ENCODE data around the gene SRMS. TPM values are rescaled to one million over a fixed set of nuclear protein-coding genes. Genes with fewer than 3 reads are reported as not detected.

The SRMS gene, protein sequence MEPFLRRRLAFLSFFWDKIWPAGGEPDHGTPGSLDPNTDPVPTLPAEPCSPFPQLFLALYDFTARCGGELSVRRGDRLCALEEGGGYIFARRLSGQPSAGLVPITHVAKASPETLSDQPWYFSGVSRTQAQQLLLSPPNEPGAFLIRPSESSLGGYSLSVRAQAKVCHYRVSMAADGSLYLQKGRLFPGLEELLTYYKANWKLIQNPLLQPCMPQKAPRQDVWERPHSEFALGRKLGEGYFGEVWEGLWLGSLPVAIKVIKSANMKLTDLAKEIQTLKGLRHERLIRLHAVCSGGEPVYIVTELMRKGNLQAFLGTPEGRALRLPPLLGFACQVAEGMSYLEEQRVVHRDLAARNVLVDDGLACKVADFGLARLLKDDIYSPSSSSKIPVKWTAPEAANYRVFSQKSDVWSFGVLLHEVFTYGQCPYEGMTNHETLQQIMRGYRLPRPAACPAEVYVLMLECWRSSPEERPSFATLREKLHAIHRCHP
- not detected in 2 replicates for total RNA-seq (ENCODE audit: low replicate concordance)

DNA sequence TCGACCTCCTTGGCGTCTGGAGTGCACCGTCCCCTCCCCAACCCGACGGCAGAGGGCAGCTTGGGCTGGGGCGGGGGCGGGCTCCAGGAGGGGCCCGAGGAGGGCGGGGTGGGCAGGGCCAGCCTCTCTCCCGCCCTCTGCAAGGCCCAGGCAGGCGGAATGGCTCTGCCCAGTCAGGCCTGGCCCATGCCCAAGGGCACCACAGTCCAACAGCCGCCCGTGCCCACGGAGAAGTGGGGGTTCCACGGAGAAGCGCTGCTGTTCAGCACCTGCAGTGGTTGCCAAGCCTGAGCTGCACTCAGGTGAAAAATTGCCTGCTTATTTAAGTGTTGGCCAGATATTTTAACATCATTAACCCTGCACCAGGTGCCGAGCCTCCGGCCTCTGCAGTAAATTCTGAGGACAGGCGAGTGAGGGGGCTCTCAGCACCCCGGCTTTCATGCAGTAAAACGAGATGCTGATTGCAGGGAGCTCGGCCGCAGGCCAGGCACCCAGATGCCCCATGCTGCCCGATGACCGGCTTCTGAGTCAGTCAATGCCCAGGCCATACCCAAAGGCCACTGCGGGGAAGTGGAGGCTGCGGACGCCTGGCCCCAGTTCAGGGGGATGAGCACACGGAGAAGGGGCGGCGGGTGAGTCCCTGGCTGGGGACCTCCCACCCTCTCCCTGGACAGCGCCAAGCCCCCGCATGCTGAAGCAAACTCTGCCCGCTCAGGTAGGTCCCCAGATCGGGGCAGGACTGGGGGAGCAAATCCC lies at the start of gene SRMS:
Gene SRMS, minus strand, starts transcription at position 25 of the 756 bp plus-strand sequence. CDS start 286 bp downstream, outside the sequence.
- no peak for DNase-seq (ENCODE audit: low read depth)
- TF ChIP-seq, protein P1, sequence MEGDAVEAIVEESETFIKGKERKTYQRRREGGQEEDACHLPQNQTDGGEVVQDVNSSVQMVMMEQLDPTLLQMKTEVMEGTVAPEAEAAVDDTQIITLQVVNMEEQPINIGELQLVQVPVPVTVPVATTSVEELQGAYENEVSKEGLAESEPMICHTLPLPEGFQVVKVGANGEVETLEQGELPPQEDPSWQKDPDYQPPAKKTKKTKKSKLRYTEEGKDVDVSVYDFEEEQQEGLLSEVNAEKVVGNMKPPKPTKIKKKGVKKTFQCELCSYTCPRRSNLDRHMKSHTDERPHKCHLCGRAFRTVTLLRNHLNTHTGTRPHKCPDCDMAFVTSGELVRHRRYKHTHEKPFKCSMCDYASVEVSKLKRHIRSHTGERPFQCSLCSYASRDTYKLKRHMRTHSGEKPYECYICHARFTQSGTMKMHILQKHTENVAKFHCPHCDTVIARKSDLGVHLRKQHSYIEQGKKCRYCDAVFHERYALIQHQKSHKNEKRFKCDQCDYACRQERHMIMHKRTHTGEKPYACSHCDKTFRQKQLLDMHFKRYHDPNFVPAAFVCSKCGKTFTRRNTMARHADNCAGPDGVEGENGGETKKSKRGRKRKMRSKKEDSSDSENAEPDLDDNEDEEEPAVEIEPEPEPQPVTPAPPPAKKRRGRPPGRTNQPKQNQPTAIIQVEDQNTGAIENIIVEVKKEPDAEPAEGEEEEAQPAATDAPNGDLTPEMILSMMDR (IDR thresholded peaks at IDR 0.05; ENCODE audit: insufficient read depth, low read length) = no peak
- H3K4me3 ChIP-seq (ENCODE audit: low read depth, low read length) = no peak within 1 kb of the TSS

DNA sequence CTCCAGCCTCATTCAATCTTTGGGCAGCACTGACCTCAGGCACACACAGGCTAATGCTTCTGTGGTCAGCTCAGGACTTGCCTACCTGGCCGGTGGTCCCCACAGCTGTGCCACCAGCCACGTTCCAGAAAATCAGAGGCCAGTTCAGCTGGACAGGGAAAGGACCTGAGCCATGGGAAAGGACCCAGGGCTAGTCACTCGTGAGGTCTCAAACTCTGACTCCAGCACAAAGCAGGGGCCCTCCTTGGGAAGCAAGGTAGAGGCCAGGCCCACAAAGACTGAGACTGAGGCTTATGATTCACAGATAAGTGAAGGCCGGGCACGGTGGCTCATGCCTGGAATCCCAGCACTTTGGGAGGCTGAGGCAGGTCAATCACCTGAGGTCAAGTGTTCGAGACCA lies 48.9 kb upstream of the SRMS start:
- no peak overlapping the region for H3K4me3 ChIP-seq (ENCODE audit: low read depth, low read length)
- DNase-seq (ENCODE audit: low read depth) = no peak
- TF ChIP-seq, protein P1 (IDR thresholded peaks at IDR 0.05; ENCODE audit: insufficient read depth, low read length) = no peak

DNA sequence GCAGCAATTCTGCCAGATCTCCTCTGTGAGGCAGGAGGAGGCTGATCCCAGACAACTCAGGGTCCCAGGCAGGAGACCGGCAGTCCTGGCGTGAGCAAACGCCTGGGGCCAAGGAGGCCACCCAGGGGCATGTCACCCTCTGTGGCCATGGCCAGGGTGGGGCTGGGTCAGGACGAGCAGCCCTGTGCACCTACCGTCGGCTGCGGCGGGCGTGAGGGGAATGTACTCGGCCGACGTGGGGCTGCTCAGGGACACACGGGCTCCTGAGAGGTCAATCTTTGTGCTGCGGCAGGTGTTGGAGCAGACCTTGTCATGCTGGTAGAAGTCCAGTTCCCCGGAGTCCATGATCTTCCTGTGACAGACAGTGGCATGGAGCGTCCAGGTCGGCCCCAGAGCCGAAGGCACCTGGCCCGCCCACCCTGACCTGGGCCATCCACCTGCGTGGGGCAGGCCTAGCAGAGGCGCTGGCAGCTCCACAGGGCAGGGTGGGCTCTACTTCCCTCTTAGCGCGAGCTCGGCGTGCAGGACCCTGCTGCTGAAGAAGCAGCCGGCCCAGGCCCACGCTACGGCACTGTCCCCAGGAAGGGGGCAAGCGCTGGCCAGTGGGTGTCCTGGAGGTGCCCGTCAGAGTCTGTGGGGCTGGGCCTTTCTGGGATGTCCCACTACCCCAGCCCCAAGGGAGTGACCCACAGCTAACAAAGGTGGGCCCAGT lies 48.0 kb upstream of the SRMS start:
- H3K4me3 ChIP-seq (ENCODE audit: low read depth, low read length) = no peak overlapping the region
- no peak for DNase-seq (ENCODE audit: low read depth)
- TF ChIP-seq, protein P1 (IDR thresholded peaks at IDR 0.05; ENCODE audit: insufficient read depth, low read length) = no peak

DNA sequence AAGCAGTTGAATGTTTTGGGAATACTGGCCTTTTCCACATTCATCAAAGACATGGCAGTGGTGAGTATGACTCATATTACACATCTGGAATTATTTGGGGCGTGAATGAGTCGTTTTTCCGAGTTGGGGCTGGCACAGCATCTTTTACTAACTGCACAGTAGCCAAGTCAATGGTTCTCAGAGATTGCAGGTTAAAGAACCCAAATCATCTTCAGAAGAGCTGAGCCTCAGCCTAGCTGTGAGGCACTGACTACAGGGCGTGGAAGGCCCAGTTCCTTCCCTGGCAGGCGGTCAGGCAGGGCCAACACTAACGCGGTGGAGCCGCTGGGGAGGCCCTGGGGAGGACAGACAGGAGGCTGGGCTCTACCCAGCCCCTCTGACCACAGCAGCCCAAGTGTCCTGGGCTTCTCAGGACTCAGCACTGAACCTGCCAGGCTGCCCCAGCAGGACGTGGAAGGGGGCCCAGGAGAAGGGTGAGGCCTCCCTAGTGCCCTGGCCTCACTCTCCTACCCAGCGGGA lies 46.6 kb upstream of the SRMS start:
- peak; percentile 85 for DNase-seq (ENCODE audit: low read depth)
- TF ChIP-seq, protein P1 (IDR thresholded peaks at IDR 0.05; ENCODE audit: insufficient read depth, low read length) = no peak
- no peak overlapping the region for H3K4me3 ChIP-seq (ENCODE audit: low read depth, low read length)

DNA sequence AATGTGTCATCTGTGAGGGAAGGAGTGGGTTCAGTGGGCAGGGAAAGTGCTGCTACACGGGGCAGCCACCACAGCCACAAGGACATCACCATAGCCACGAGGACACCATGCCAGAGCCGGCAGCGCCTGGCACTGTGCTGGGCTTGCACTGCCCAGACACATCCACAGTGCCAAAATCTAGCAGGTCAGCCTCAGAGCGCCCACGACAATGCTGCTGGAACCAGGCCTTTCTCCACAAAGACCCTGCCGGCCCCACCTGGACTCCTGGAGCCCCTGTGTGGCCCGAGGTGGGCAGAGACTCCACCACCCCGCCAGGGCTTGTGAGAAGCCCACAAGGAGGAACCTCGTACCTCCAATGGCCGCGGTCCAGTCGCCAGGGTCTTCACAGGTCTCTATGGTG lies 45.1 kb upstream of the SRMS start:
- H3K4me3 ChIP-seq (ENCODE audit: low read depth, low read length) = no peak overlapping the region
- no peak for DNase-seq (ENCODE audit: low read depth)
- TF ChIP-seq, protein P1 (IDR thresholded peaks at IDR 0.05; ENCODE audit: insufficient read depth, low read length) = no peak

DNA sequence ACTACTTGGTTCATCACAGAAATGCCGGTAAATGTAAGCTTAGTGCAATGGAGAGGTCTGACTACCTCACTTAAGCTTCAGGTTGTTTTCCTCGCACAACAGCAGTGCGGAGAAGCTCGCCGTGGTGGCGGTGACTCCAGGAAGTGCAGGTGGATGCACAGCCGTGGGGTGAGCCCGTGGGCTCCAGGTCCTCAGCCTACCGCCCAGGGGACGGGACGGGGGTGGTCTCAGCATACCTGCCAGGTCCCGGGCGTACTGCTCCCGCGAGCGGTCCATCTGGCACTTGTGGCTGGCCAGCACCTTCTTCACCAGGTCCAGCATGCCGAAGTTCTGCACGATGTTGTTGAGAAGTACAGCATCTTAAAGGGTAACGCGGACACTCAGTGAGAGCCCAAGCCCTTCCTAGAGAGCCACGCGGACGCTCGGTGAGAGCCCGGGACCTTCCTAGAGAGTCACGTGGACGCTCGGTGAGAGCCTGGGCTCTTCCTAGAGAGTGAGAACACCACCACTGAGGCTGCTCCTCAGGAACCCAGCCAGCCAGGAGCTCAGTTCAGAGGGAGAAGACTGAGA lies 44.3 kb upstream of the SRMS start:
- no peak overlapping the region for H3K4me3 ChIP-seq (ENCODE audit: low read depth, low read length)
- TF ChIP-seq, protein P1 (IDR thresholded peaks at IDR 0.05; ENCODE audit: insufficient read depth, low read length) = no peak
- no peak for DNase-seq (ENCODE audit: low read depth)
